Right lobe of liver (tissue), 4 donors: ENCODE results near the gene BRD2.

ENCODE experiments used
- CTCF ChIP-seq, 4 donors: fragments of 200-600 bp in 3 of 4; fragments of 450-650 bp in 1 of 4; IDR thresholded peaks; one replicate each; pipeline versions ENCODE4 v1.5.1 to v1.8.0; 2016 to 2022; ENCODE audit warnings: antibody characterized with exemption in 4 of 4, mild to moderate bottlenecking in 2 of 4
- POLR2A ChIP-seq: fragments of 450-650 bp; IDR thresholded peaks from one replicate; pipeline ENCODE4 v1.6.1; 2017; ENCODE audit warnings: antibody characterized with exemption, mild to moderate bottlenecking
- donor health status: DM: no; HTN: no; CAD: no.
- donor health status: DM: no; HTN: no; CAD: no.
- donor health status: DM: no; HTN: yes; CAD: no.

GRCh38 chr6:33000055-33000454 is 31.7 kb downstream of the BRD2 start:
- TF ChIP-seq POLR2A = no peak
- peak in 2 of 4 donors; percentile 12 to 38 for TF ChIP-seq CTCF (IDR thresholded peaks at IDR 0.05)
